HG03457 (cell line): Measurements from ENCODE around the gene SLC6A8.

Experiments used
- ATAC-seq: cut with Tn5 transposase; IDR thresholded peaks from one replicate; pipeline ENCODE4 v1.9.1; 2021; ENCODE audit warnings: moderate number of reproducible peaks; ENCODE audit not compliant: unreplicated experiment

SLC6A8 gene

GRCh38 chrX:153647461-153648357 lies 40.0 kb upstream of the SLC6A8 start:
- no peak for ATAC-seq

- no peak for ATAC-seq
These were observed 39.2 kb upstream of the SLC6A8 start for GRCh38 chrX:153648358-153649177.

GRCh38 chrX:153649178-153649914 lies 38.4 kb upstream of the SLC6A8 start:
- no peak for ATAC-seq

- ATAC-seq: no peak
These were observed 37.6 kb upstream of the SLC6A8 start for GRCh38 chrX:153649915-153650782.

GRCh38 chrX:153650959-153651358 lies 36.8 kb upstream of the SLC6A8 start:
- no peak for ATAC-seq

- no peak for ATAC-seq
These were observed 36.1 kb upstream of the SLC6A8 start for GRCh38 chrX:153651540-153652079.

- ATAC-seq: no peak
These were observed 34.2 kb upstream of the SLC6A8 start for GRCh38 chrX:153653556-153653955.

- ATAC-seq: no peak
These were observed 30.6 kb upstream of the SLC6A8 start for GRCh38 chrX:153657161-153657560.

- no peak for ATAC-seq
These were observed 28.5 kb upstream of the SLC6A8 start for GRCh38 chrX:153659268-153659667.

- ATAC-seq: no peak
These were observed 25.5 kb upstream of the SLC6A8 start for GRCh38 chrX:153662266-153662665.

- ATAC-seq: no peak
These were observed 21.9 kb upstream of the SLC6A8 start for GRCh38 chrX:153665726-153666306.

GRCh38 chrX:153667281-153667955 lies 20.3 kb upstream of the SLC6A8 start:
- ATAC-seq: no peak

GRCh38 chrX:153667956-153668396 lies 19.8 kb upstream of the SLC6A8 start:
- no peak for ATAC-seq

- no peak for ATAC-seq
These were observed 19.1 kb upstream of the SLC6A8 start for GRCh38 chrX:153668423-153669173.

GRCh38 chrX:153669174-153669890 lies 18.4 kb upstream of the SLC6A8 start:
- no peak for ATAC-seq

- no peak for ATAC-seq
These were observed 17.6 kb upstream of the SLC6A8 start for GRCh38 chrX:153669901-153670731.
